Left lobe of liver (tissue), 2 donors: ENCODE measurements around the gene TAX1BP1. TPM values are rescaled to one million over a fixed set of nuclear protein-coding genes. Genes with fewer than 3 reads are reported as not detected.
A peak's percentile ranks its signal among the peaks of the same experiment; 100 is the strongest.
"Not testable (repeated sequence)": the region's sequence is repeated elsewhere in the genome, so short reads cannot be mapped to it uniquely, and the experiment has no call there.

Experiments used
- ATAC-seq: fragments of 200-7000 bp; cut with Tn5 transposase; one replicate; pipeline ENCODE4 v1.9.1; 2020; ENCODE audit warnings: mild to moderate bottlenecking, moderate library complexity
- DNase-seq: peaks from one replicate; pipeline ENCODE4 v3.0.0-alpha.2; 2020; ENCODE audit warnings: low spot score
- total RNA-seq: library from RNA; stranded (reverse); gene quantifications from one replicate; pipeline ENCODE4 v1.2.1, GENCODE V29; 2021
- donor health status: DM: no; HTN: no; CAD: no; lungs with moderate emphysema.
- donor health status: DM: no; HTN: yes; CAD: no.

TAX1BP1 gene
- total RNA-seq, 1 donor from 2014 or later, result 32.4 TPM

DNA sequence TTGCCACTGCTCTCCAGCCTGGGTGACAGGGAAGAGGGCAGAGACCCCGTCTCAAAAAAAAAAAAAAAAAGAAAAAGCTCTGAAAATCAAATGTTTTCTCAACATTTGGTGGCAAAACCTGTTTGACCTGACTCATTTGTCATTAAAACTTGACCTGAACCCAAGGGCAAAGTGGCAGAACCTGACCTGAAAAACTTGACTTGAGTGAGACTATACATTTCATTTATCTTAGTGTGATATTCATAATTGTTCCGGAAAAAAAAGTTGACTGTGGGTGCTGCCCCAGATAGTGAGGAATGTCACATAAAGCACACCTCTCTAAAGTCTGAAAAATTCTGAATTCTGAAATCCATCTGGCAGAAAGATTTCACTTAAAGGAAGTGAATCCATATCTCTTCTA lies 2.3 kb upstream of the TAX1BP1 start:
- ATAC-seq, result no peak

DNA sequence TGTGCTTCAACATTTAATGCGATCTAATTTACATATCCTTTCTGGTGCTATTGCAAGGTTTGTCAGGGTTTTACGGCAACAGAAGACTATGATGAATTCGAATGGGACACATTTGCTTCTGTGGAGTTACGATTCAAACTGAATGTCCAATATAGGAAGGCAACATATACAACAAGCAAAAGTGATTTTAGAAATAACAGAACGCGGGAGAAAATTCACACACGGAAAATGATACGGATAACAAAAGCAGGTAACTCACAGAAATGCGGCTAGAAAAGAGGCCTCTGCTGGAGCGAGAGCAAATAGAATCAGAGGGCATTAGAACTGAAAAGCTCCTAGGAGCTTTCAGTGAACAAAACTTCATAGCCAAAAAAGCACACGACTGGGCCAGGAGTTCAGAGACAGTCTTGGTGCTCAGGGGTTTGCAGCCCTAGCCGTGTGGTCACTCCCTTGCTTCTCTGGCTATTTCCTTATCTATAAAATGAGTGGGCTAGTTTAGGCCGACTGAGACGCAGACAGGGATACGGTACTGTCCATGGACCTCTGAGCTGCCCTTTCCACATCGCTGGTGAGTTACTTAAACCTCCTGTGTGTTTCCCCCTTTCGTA lies 557 bp upstream of the TAX1BP1 start:
- DNase-seq (no peak), ATAC-seq (peak; percentile 41)

More for the DNA sequence above, 2.3 kb upstream of the TAX1BP1 start:
- DNase-seq, result no peak

GRCh38 chr7:27740449-27741086 lies 606 bp downstream of the TAX1BP1 start:
- peak; percentile 85 for ATAC-seq

DNA sequence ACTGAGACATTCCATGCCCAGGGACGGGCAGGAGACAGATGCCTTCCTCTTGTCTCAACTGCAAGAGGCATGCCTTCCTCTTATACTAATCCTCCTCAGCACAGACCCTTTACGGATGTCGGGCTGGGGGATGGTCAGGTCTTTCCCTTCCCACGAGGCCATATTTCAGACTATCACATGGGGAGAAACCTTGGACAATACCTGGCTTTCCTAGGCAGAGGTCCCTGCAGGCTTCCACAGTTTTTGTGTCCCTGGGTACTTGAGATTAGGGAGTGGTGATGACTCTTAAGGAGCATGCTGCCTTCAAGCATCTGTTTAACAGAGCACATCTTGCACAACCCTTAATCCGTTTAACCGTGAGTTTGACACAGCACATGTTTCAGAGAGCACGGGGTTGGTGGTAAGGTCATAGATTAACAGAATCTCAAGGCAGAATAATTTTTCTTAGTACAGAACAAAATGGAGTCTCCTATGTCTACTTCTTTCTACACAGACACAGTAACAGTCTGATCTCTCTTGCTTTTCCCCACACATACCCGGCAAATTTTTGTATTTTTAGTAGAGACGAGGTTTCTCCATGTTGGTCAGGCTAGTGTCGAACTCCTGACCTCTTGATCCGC lies 2.2 kb downstream of the TAX1BP1 start:
- not testable (repeated sequence) for DNase-seq, ATAC-seq

More at GRCh38 chr7:27740449-27741086, 606 bp downstream of the TAX1BP1 start:
- peak; percentile 97 for DNase-seq

DNA sequence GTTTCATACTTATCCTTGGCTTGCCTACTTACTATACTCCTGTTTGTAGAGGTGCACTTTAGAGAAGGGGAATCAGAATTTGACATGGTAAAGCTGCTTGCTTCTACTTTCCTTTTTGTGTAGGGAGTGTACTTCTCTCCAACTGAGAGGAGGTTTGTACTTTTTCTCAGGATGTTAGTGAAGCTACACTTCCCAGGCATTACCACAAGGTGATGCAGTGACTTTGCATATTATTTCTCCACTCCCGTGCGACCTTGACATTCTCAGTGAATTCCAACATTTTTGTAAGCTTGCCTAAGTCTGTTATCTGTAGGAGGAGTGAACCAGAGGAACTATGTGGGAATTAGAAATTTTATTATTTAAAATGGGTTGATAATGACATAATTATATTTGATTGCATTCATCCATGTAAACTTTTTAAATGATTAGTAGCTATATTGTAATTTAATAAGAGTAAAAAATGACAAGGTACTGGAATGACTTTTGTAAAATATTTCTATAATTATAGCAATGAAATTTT lies 5.2 kb downstream of the TAX1BP1 start:
- DNase-seq, result no peak
- peak; percentile 45 for ATAC-seq

- no peak for DNase-seq
Measured at GRCh38 chr7:27746486-27746885, 6.5 kb downstream of the TAX1BP1 start.

DNA sequence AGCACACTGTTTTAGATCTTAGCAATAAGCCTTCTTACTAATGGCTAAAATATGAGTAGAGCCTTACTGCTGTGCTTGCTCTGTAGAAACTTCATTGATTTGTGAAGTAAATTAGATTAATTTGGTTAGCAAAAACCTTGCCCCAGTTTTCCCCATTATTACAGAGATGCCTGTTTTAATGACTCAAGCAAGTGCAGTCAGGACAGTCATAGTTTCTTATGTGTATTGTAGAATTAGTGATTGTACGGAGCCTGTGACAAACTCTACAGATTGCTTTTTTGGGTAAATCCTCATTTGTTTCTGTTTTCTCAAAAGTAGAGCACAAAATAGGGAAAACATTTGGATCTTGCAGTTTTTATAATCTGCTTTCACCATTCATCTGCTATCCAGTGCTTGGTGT lies 7.0 kb downstream of the TAX1BP1 start:
- DNase-seq (no peak), ATAC-seq (no peak)

More at GRCh38 chr7:27746486-27746885, 6.5 kb downstream of the TAX1BP1 start:
- ATAC-seq, result no peak

DNA sequence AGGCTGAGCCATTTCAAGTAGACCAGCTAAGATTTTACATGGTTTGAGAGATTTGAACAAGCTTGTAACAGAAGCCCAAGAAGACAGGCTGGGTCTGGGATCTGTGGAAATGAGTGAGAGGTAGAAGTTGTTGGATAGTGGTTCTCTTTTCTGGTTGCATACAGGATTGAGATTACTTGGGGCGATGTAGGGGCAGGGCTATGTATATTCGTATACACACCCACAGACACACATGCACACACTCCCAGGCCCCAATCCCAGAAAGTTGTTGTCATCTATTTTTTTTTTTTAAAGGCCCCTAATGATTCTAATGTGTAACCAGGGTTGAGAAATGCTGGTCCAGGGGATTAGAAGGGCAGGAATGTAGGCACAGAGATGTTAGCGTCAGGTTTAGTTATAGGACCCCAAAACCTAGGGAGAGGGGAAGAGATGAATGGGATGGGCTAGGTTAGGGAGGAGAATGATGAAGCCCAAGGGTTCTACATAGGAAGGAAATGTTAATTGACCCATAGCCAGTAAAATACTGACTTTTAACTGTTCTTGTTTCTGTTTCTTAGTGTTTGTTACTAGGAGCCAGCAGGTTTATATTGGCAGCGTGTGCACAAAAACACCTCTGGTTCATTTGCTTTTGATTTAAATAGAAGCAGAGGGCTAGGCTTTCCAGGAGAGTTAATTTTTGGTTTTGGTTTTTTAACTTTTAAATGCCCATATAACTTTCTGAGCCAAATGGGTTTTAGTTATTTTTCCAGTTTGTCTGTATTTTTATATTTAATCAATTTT lies 7.8 kb downstream of the TAX1BP1 start:
- DNase-seq, result no peak
- ATAC-seq, result peak; percentile 43

DNA sequence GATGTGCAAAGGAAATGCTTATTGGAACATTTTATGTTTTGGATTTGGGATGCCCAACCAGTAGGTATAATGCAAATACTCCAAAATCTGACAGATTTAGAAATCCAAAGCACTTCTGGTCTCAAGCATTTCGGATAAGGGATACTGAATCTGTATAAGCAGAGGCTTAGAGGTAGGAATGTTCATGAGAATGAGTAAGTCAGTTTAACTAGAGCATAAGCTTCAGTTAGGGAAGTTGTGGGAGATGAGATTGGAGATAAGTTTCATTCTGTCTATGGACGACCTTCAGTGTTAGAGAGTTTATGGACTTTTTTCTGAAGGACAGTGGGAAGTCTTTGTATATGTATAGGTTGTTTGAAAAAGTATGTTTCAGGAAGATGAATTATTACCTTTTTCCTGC lies 10.4 kb downstream of the TAX1BP1 start:
- DNase-seq (no peak), ATAC-seq (no peak)

- ATAC-seq (no peak), DNase-seq (no peak)
Measured at GRCh38 chr7:27751888-27752660, 12.1 kb downstream of the TAX1BP1 start.

GRCh38 chr7:27753863-27754262 lies 13.9 kb downstream of the TAX1BP1 start:
- DNase-seq (no peak), ATAC-seq (no peak)

DNA sequence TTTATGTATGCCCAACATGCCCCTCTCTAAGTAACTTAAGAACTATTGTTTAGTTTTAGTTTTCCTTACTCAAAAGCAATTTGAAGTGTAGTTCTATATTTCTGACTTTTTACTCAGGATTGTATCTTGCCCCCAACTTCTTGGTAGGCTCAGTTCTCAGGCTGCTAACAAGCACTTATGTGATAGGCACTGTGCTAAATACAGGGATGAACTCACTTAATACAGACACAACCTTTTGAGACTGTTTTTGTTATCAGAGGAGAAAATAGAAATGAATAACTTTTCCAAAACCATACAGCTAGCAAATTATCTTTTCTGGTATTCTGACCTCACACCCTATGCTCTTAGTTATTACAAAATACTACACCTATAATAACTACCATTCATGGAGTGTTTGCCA lies 16.3 kb downstream of the TAX1BP1 start:
- no peak for DNase-seq
- no peak for ATAC-seq

GRCh38 chr7:27759491-27759890 lies 19.5 kb downstream of the TAX1BP1 start:
- DNase-seq, result no peak
- no peak for ATAC-seq

GRCh38 chr7:27762062-27762461 lies 22.1 kb downstream of the TAX1BP1 start:
- ATAC-seq, result no peak
- DNase-seq, result no peak

DNA sequence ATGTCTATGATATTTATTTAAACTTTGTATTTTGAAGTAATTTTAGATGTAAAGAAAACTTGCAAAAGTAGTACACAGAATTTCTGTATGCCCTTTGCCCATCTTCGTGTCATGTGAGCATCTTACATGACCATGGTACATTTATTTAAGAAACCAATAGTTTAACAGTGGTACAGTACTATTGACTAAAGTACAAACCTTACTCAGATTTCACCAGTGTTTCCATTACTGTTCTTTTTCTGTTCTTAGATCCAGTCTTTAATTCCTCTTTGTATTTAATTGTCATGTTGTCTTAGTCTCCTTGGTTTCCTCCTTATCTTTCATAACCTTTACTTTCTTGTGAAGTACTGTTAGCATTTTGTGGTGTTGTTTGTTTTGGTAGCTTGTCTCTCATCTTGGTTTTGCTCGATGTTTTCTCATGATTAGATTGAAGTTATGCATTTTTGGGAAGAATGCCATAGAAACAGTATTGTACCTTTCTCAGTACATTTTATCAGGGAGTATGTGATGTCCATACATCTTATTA lies 24.1 kb downstream of the TAX1BP1 start:
- DNase-seq, result no peak
- ATAC-seq, result no peak

GRCh38 chr7:27765841-27766240 lies 25.9 kb downstream of the TAX1BP1 start:
- ATAC-seq (no peak), DNase-seq (no peak)

DNA sequence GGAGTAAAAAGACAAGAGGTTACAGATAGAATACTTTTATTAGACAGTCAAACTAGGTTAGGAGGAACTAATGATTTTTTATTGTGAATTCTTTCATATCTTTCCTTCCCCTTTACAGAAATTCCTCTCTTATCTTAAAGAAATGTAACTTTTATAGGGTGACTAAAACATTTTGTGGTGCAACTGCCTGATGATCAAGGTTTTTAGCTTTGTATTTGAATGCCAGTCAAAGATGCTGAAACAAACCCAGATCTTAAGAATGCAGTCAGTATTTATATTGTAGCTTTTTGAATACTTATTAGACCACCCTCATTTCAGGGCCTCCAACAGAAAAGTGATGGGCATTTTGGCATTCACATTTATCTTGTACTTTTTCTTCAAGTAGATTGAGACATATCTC lies 27.4 kb downstream of the TAX1BP1 start:
- ATAC-seq (no peak), DNase-seq (no peak)

DNA sequence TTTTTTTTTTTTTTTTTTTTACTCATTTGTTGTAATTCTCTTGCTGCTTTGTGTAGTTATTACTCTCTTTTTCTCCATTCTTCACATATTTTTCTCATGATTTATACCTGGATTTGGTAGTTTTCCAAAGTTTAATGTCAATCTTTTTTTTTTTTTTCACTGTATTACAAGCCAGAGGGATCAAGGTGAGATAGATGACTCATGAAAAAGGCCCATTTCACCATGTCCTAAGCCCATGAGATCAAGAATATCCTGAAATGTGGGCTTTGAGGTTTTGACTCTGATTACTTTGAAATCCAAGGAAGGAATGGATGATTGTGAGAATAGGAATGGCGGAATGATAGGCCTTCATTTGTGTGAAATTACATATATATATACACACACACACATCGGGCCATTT lies 31.1 kb downstream of the TAX1BP1 start:
- ATAC-seq (no peak), DNase-seq (no peak)

- no peak for DNase-seq
Measured at GRCh38 chr7:27774717-27775328, 34.9 kb downstream of the TAX1BP1 start.

GRCh38 chr7:27775782-27776181 lies 35.8 kb downstream of the TAX1BP1 start:
- no peak for ATAC-seq
- no peak for DNase-seq

More at GRCh38 chr7:27774717-27775328, 34.9 kb downstream of the TAX1BP1 start:
- peak; percentile 57 for ATAC-seq
